ENCODE data around the gene PDSS2. TPM values are rescaled to one million over a fixed set of nuclear protein-coding genes. Genes with fewer than 3 reads are reported as not detected.

The PDSS2 gene
- total and polyA plus RNA-seq, 2 donors (not counting 1 experiment from before 2014, with no cell fraction given), result 16.9 to 17.0 TPM

- H3K27ac ChIP-seq (ENCODE audit: low read length in 2 of 2), result no peak overlapping the region
- no peaks in the 10 kb centered on the region for H3K9me3 ChIP-seq (ENCODE audit: control extremely low read depth in 1 of 3, control insufficient read depth in 2 of 3, insufficient read depth in 1 of 3, low read length in 2 of 3)
- ChIA-PET POLR2A (no interaction called here), CTCF (interaction anchor here (1.4 kb wide), 1 partner anchor 351 kb away, joined by 3 read pairs; no protein-coding TSS in a partner anchor)
- H2AFZ ChIP-seq (ENCODE audit: insufficient read depth, low read depth, low read length, poor library complexity, severe bottlenecking), result no peak overlapping the region
- peaks cover 3 to 4% of the 10 kb centered on the region in 2 donors for H3K4me1 ChIP-seq (ENCODE audit: control insufficient read depth in 2 of 2, insufficient read depth in 2 of 2, low read length in 2 of 2)
- no peak overlapping the region for H3K4me3 Mint-ChIP-seq
- no peaks in the 10 kb centered on the region for H3K9me3 Mint-ChIP-seq (ENCODE audit: insufficient read depth)
- no peak overlapping the region for H3K4me3 ChIP-seq (ENCODE audit: control extremely low read depth in 1 of 5, extremely low read depth in 1 of 5, insufficient read depth in 1 of 5, low read depth in 2 of 5, low read length in 4 of 5)
- ATAC-seq (ENCODE audit: low read depth), result no peak
- DNase-seq, result no peak
- no peak overlapping the region for H3K4me2 ChIP-seq (replicated peaks; ENCODE audit: low read depth, low read length, poor library complexity, severe bottlenecking)
- no peak overlapping the region for H3K9ac ChIP-seq (ENCODE audit: low read length)
- H4K20me1 ChIP-seq (ENCODE audit: control insufficient read depth, insufficient read depth, low read length, poor library complexity, severe bottlenecking), result no peaks in the 10 kb centered on the region
- no peaks in the 10 kb centered on the region for H3K79me2 ChIP-seq (ENCODE audit: control insufficient read depth, insufficient read depth, low read length)
- H3K36me3 ChIP-seq (replicated peaks in 1 of 2; ENCODE audit: control extremely low read depth in 1 of 2, control insufficient read depth in 1 of 2, extremely low read depth in 1 of 2, insufficient read depth in 2 of 2, low read length in 1 of 2), result no peaks in the 10 kb centered on the region
- H3K27me3 ChIP-seq (replicated peaks in 1 of 4; ENCODE audit: control extremely low read depth in 1 of 4, control insufficient read depth in 3 of 4, insufficient read depth in 4 of 4, low read length in 3 of 4), result no peaks in the 10 kb centered on the region
- H3K4me1 Mint-ChIP-seq, result peaks cover 8% of the 10 kb centered on the region
- TF ChIP-seq CTCF (IDR thresholded peaks at IDR 0.05), result no peak
- TF ChIP-seq EZH2 (IDR thresholded peaks at IDR 0.05; ENCODE audit: borderline replicate concordance, insufficient read depth, low read depth, low read length, poor library complexity, severe bottlenecking), result no peak
- H3K27ac Mint-ChIP-seq, result no peak overlapping the region
- no CpG with 5 or more reads among the region's 1 CpG for WGBS (ENCODE audit: insufficient coverage)
- no peaks in the 10 kb centered on the region for H3K27me3 Mint-ChIP-seq
- intact Hi-C loops (cut with micrococcal nuclease), result no loop called here
Observed at GRCh38 chr6:107323133-107323785, 136.1 kb downstream of the PDSS2 start.

- Histone ChIP-seq H3K4me1 (ENCODE audit: control insufficient read depth in 2 of 2, insufficient read depth in 2 of 2, low read length in 2 of 2) (peaks cover 4 to 6% of the 10 kb centered on the region in 2 donors), H3K79me2 (ENCODE audit: control insufficient read depth, insufficient read depth, low read length) (peaks cover 4% of the 10 kb centered on the region), H3K4me3 (ENCODE audit: control extremely low read depth in 1 of 5, extremely low read depth in 1 of 5, insufficient read depth in 1 of 5, low read depth in 2 of 5, low read length in 4 of 5) (no peak overlapping the region), H3K9me3 (ENCODE audit: control extremely low read depth in 1 of 3, control insufficient read depth in 2 of 3, insufficient read depth in 1 of 3, low read length in 2 of 3) (no peaks in the 10 kb centered on the region), H3K27me3 (replicated peaks in 1 of 4; ENCODE audit: control extremely low read depth in 1 of 4, control insufficient read depth in 3 of 4, insufficient read depth in 4 of 4, low read length in 3 of 4) (no peaks in the 10 kb centered on the region), H3K9ac (ENCODE audit: low read length) (no peak overlapping the region), H2AFZ (ENCODE audit: insufficient read depth, low read depth, low read length, poor library complexity, severe bottlenecking) (no peak overlapping the region), H3K36me3 (replicated peaks in 1 of 2; ENCODE audit: control extremely low read depth in 1 of 2, control insufficient read depth in 1 of 2, extremely low read depth in 1 of 2, insufficient read depth in 2 of 2, low read length in 1 of 2) (no peaks in the 10 kb centered on the region), H3K27ac (ENCODE audit: low read length in 2 of 2) (no peak overlapping the region), H3K4me2 (replicated peaks; ENCODE audit: low read depth, low read length, poor library complexity, severe bottlenecking) (no peak overlapping the region), H4K20me1 (ENCODE audit: control insufficient read depth, insufficient read depth, low read length, poor library complexity, severe bottlenecking) (no peaks in the 10 kb centered on the region)
- ATAC-seq (ENCODE audit: low read depth) (no peak), DNase-seq (no peak)
- TF ChIP-seq CTCF (IDR thresholded peaks at IDR 0.05), result no peak
- no peak for TF ChIP-seq EZH2 (IDR thresholded peaks at IDR 0.05; ENCODE audit: borderline replicate concordance, insufficient read depth, low read depth, low read length, poor library complexity, severe bottlenecking)
- Mint-ChIP-seq H3K27me3 (no peaks in the 10 kb centered on the region), H3K4me3 (no peak overlapping the region), H3K9me3 (ENCODE audit: insufficient read depth) (no peaks in the 10 kb centered on the region), H3K27ac (no peak overlapping the region), H3K4me1 (peaks cover 11% of the 10 kb centered on the region)
- ChIA-PET POLR2A (no interaction called here), CTCF (interaction anchor here (0.7 kb wide), 1 partner anchor 18 kb away, joined by 4 read pairs; no protein-coding TSS in a partner anchor)
- intact Hi-C loops (cut with micrococcal nuclease), result no loop called here
Observed at GRCh38 chr6:107321793-107322192, 137.6 kb downstream of the PDSS2 start.

Data from B cell (primary cell).